ENCODE measurements around the gene NRXN3.

DNA sequence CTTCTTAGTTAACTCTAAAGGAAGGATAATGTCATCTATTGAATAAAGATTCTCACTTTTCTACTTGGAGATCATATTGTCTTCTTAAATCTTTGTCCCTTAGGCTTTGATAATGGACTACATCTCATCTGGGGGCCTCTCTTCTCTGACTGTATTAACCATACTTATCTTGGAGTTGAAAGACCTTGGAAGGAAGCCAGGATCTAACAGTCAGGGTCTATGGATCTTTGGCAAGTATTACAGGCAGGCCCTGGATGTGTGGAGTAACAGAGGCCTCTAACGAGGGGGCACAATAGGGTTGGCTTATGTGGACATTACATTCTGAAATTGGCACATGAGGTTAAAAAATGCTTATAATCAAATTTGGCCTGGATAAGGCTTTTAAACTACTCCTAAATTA, 513.8 kb downstream of the NRXN3 start:
- TF ChIP-seq, protein P1, sequence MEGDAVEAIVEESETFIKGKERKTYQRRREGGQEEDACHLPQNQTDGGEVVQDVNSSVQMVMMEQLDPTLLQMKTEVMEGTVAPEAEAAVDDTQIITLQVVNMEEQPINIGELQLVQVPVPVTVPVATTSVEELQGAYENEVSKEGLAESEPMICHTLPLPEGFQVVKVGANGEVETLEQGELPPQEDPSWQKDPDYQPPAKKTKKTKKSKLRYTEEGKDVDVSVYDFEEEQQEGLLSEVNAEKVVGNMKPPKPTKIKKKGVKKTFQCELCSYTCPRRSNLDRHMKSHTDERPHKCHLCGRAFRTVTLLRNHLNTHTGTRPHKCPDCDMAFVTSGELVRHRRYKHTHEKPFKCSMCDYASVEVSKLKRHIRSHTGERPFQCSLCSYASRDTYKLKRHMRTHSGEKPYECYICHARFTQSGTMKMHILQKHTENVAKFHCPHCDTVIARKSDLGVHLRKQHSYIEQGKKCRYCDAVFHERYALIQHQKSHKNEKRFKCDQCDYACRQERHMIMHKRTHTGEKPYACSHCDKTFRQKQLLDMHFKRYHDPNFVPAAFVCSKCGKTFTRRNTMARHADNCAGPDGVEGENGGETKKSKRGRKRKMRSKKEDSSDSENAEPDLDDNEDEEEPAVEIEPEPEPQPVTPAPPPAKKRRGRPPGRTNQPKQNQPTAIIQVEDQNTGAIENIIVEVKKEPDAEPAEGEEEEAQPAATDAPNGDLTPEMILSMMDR (IDR thresholded peaks at IDR 0.05 in 2 of 3, conservative IDR thresholded peaks at IDR 0.05 in 1 of 3; ENCODE audit: borderline replicate concordance in 1 of 3, insufficient read depth in 1 of 3, low read depth in 2 of 3, low read length in 2 of 3), result no peak
- TF ChIP-seq ZNF274 (IDR thresholded peaks at IDR 0.05; ENCODE audit: low read depth, low read length) (no peak), ZFX (IDR thresholded peaks at IDR 0.05) (no peak), POLR2AphosphoS5 (IDR thresholded peaks at IDR 0.05; ENCODE audit: low read depth, low read length) (no peak)
- TF ChIP-seq, protein P2, sequence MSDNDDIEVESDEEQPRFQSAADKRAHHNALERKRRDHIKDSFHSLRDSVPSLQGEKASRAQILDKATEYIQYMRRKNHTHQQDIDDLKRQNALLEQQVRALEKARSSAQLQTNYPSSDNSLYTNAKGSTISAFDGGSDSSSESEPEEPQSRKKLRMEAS (IDR thresholded peaks at IDR 0.05), result no peak

Measured in HCT116 (cell line).